Measurements from ENCODE around the gene PLCL1.

PLCL1 gene

GRCh38 chr2:198186257-198186656 is 381.9 kb downstream of the PLCL1 start:
- no peak for TF ChIP-seq TAF1 (IDR thresholded peaks at IDR 0.05; ENCODE audit: borderline replicate concordance, insufficient read depth, low read length)
- no peak for TF ChIP-seq SIN3A (IDR thresholded peaks at IDR 0.05; ENCODE audit: borderline replicate concordance, insufficient read depth, low read length)
- no peak for TF ChIP-seq POLR2AphosphoS5 (IDR thresholded peaks at IDR 0.05; ENCODE audit: low read depth, low read length)
- no peak for TF ChIP-seq FOXP2 (optimal IDR thresholded peaks at IDR 0.05; ENCODE audit: borderline replicate concordance, extremely low read depth, extremely low read length, insufficient read depth)
- no peak for TF ChIP-seq REST (IDR thresholded peaks at IDR 0.05; ENCODE audit: insufficient read depth in 1 of 2, low read depth in 2 of 2, low read length in 2 of 2)

GRCh38 chr2:198187841-198188240 is 383.4 kb downstream of the PLCL1 start:
- no peak for TF ChIP-seq SIN3A (IDR thresholded peaks at IDR 0.05; ENCODE audit: borderline replicate concordance, insufficient read depth, low read length)
- no peak for TF ChIP-seq REST (IDR thresholded peaks at IDR 0.05; ENCODE audit: insufficient read depth in 1 of 2, low read depth in 2 of 2, low read length in 2 of 2)
- no peak for TF ChIP-seq POLR2AphosphoS5 (IDR thresholded peaks at IDR 0.05; ENCODE audit: low read depth, low read length)
- TF ChIP-seq TAF1 (IDR thresholded peaks at IDR 0.05; ENCODE audit: borderline replicate concordance, insufficient read depth, low read length) = no peak
- TF ChIP-seq FOXP2 (optimal IDR thresholded peaks at IDR 0.05; ENCODE audit: borderline replicate concordance, extremely low read depth, extremely low read length, insufficient read depth) = no peak

GRCh38 chr2:198188982-198189381 is 384.6 kb downstream of the PLCL1 start:
- TF ChIP-seq SIN3A (IDR thresholded peaks at IDR 0.05; ENCODE audit: borderline replicate concordance, insufficient read depth, low read length) (no peak), REST (IDR thresholded peaks at IDR 0.05; ENCODE audit: insufficient read depth in 1 of 2, low read depth in 2 of 2, low read length in 2 of 2) (no peak), FOXP2 (optimal IDR thresholded peaks at IDR 0.05; ENCODE audit: borderline replicate concordance, extremely low read depth, extremely low read length, insufficient read depth) (no peak), POLR2AphosphoS5 (IDR thresholded peaks at IDR 0.05; ENCODE audit: low read depth, low read length) (no peak), TAF1 (IDR thresholded peaks at IDR 0.05; ENCODE audit: borderline replicate concordance, insufficient read depth, low read length) (no peak)

GRCh38 chr2:198191651-198192050 is 387.3 kb downstream of the PLCL1 start:
- no peak for TF ChIP-seq FOXP2 (optimal IDR thresholded peaks at IDR 0.05; ENCODE audit: borderline replicate concordance, extremely low read depth, extremely low read length, insufficient read depth)
- TF ChIP-seq REST (IDR thresholded peaks at IDR 0.05; ENCODE audit: insufficient read depth in 1 of 2, low read depth in 2 of 2, low read length in 2 of 2) = no peak
- no peak for TF ChIP-seq POLR2AphosphoS5 (IDR thresholded peaks at IDR 0.05; ENCODE audit: low read depth, low read length)
- no peak for TF ChIP-seq TAF1 (IDR thresholded peaks at IDR 0.05; ENCODE audit: borderline replicate concordance, insufficient read depth, low read length)
- TF ChIP-seq SIN3A (IDR thresholded peaks at IDR 0.05; ENCODE audit: borderline replicate concordance, insufficient read depth, low read length) = no peak

All from PFSK-1 (cell line).